ENCODE results near the gene PPFIA3. TPM values are rescaled to one million over a fixed set of nuclear protein-coding genes. Genes with fewer than 3 reads are reported as not detected.
A peak's percentile ranks its signal among the peaks of the same experiment; 100 is the strongest.

Gene PPFIA3
- total and polyA plus RNA-seq, 2 experiments from 2014 or later, result 30.4 to 32.5 TPM

- H3K27me3 ChIP-seq, result no peaks in the 10 kb centered on the region
- no peaks in the 10 kb centered on the region for H3K36me3 ChIP-seq
- peaks cover 6% of the 10 kb centered on the region for H3K4me1 ChIP-seq (ENCODE audit: low read depth)
- DNase-seq (ENCODE audit: low read depth in 1 of 2, low spot score in 1 of 2), result peak in 1 of 2 donors; percentile 63
- no peak overlapping the region for H3K27ac ChIP-seq
- H3K4me3 ChIP-seq, result peak overlapping the region; percentile 14
- no peaks in the 10 kb centered on the region for H3K9me3 ChIP-seq (ENCODE audit: low read depth)
- no peak for TF ChIP-seq CTCF (IDR thresholded peaks at IDR 0.05; ENCODE audit: low read depth, low read length)
Measured at GRCh38 chr19:49129238-49129583, 9.9 kb downstream of the PPFIA3 start.

GRCh38 chr19:49130325-49130724, 11.0 kb downstream of the PPFIA3 start:
- H3K27ac ChIP-seq, result no peak overlapping the region
- H3K9me3 ChIP-seq (ENCODE audit: low read depth), result no peaks in the 10 kb centered on the region
- no peaks in the 10 kb centered on the region for H3K36me3 ChIP-seq
- no peak overlapping the region for H3K4me3 ChIP-seq
- no peaks in the 10 kb centered on the region for H3K27me3 ChIP-seq
- no peak for TF ChIP-seq CTCF (IDR thresholded peaks at IDR 0.05; ENCODE audit: low read depth, low read length)
- DNase-seq (ENCODE audit: low read depth in 1 of 2, low spot score in 1 of 2), result no peak
- peaks cover 6% of the 10 kb centered on the region for H3K4me1 ChIP-seq (ENCODE audit: low read depth)

- no peak for TF ChIP-seq CTCF (IDR thresholded peaks at IDR 0.05; ENCODE audit: low read depth, low read length)
- Histone ChIP-seq H3K9me3 (ENCODE audit: low read depth) (no peaks in the 10 kb centered on the region), H3K36me3 (no peaks in the 10 kb centered on the region), H3K27me3 (no peaks in the 10 kb centered on the region), H3K4me3 (no peak overlapping the region), H3K27ac (no peak overlapping the region), H3K4me1 (ENCODE audit: low read depth) (peaks cover 6% of the 10 kb centered on the region)
- DNase-seq (ENCODE audit: low read depth in 1 of 2, low spot score in 1 of 2), result peak in 1 of 2 donors; percentile 17
Measured at GRCh38 chr19:49132974-49133609, 13.7 kb downstream of the PPFIA3 start.

GRCh38 chr19:49133621-49134454, 14.5 kb downstream of the PPFIA3 start:
- DNase-seq (ENCODE audit: low read depth in 1 of 2, low spot score in 1 of 2), result peak; percentile 33 to 68
- Histone ChIP-seq H3K4me1 (ENCODE audit: low read depth) (peaks cover 2% of the 10 kb centered on the region), H3K36me3 (no peaks in the 10 kb centered on the region), H3K27ac (no peak overlapping the region), H3K27me3 (no peaks in the 10 kb centered on the region), H3K4me3 (no peak overlapping the region), H3K9me3 (ENCODE audit: low read depth) (no peaks in the 10 kb centered on the region)
- peak; percentile 25 for TF ChIP-seq CTCF (IDR thresholded peaks at IDR 0.05; ENCODE audit: low read depth, low read length)

GRCh38 chr19:49135686-49136085, 16.3 kb downstream of the PPFIA3 start:
- H3K27ac ChIP-seq, result no peak overlapping the region
- H3K36me3 ChIP-seq, result no peaks in the 10 kb centered on the region
- no peaks in the 10 kb centered on the region for H3K4me1 ChIP-seq (ENCODE audit: low read depth)
- H3K4me3 ChIP-seq, result no peak overlapping the region
- H3K27me3 ChIP-seq, result no peaks in the 10 kb centered on the region
- DNase-seq (ENCODE audit: low read depth in 1 of 2, low spot score in 1 of 2), result no peak
- no peak for TF ChIP-seq CTCF (IDR thresholded peaks at IDR 0.05; ENCODE audit: low read depth, low read length)
- no peaks in the 10 kb centered on the region for H3K9me3 ChIP-seq (ENCODE audit: low read depth)

Data from cardiac muscle cell (in vitro differentiated cells and primary cell).